Nephron (organoid): Measurements from ENCODE around the gene NARF.

ENCODE experiments used
- H3K27ac Mint-ChIP-seq, 3 experiments: 2 replicates each; pipeline ENCODE4 v1.8.0; 2020; ENCODE audit warnings: mixed read lengths in 3 of 3, mild to moderate bottlenecking in 2 of 3, moderate library complexity in 1 of 3
- H3K27me3 Mint-ChIP-seq: 2 replicates; pipeline ENCODE4 v1.8.0; 2021; ENCODE audit warnings: low read depth, mild to moderate bottlenecking, moderate library complexity, mixed read lengths
- H3K36me3 Mint-ChIP-seq: 2 replicates; pipeline ENCODE4 v1.8.0; 2020; ENCODE audit warnings: low read depth, mixed read lengths
- H3K4me1 Mint-ChIP-seq: 2 replicates; pipeline ENCODE4 v1.8.0; 2020; ENCODE audit warnings: mixed read lengths
- H3K4me3 Mint-ChIP-seq, 3 experiments: 2 replicates each; pipeline ENCODE4 v1.8.0; 2020; ENCODE audit warnings: mild to moderate bottlenecking in 3 of 3, mixed read lengths in 3 of 3, moderate library complexity in 2 of 3
- H3K9me3 Mint-ChIP-seq: 2 replicates; pipeline ENCODE4 v1.8.0; 2020; ENCODE audit warnings: mixed read lengths
- TF ChIP-seq, protein P1 (sequence below), 3 experiments: fragments of 200-600 bp; sonication (generic); IDR thresholded peaks; one replicate each; pipeline ENCODE4 v1.5.0; 2021; ENCODE audit warnings: antibody characterized with exemption in 3 of 3; ENCODE audit not compliant: unreplicated experiment in 3 of 3

NARF gene

DNA sequence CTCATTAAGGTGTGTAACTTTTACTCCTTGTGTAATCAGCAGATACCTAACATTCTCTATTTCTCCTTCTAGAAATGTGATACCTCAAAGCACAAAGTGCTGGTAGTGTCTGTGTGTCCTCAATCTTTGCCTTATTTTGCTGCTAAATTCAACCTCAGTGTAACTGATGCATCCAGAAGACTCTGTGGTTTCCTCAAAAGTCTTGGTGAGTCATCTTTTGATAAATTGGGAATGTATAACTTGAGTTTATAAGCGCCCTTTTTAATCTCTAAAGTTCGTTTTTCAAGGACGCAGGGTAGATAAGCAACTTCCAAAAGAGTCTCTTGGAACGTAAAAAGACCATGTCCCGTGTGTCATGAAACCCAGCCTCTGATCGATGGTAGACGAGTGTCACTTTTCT is 10.2 kb downstream of the NARF start:
- TF ChIP-seq, protein P1, sequence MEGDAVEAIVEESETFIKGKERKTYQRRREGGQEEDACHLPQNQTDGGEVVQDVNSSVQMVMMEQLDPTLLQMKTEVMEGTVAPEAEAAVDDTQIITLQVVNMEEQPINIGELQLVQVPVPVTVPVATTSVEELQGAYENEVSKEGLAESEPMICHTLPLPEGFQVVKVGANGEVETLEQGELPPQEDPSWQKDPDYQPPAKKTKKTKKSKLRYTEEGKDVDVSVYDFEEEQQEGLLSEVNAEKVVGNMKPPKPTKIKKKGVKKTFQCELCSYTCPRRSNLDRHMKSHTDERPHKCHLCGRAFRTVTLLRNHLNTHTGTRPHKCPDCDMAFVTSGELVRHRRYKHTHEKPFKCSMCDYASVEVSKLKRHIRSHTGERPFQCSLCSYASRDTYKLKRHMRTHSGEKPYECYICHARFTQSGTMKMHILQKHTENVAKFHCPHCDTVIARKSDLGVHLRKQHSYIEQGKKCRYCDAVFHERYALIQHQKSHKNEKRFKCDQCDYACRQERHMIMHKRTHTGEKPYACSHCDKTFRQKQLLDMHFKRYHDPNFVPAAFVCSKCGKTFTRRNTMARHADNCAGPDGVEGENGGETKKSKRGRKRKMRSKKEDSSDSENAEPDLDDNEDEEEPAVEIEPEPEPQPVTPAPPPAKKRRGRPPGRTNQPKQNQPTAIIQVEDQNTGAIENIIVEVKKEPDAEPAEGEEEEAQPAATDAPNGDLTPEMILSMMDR (IDR thresholded peaks at IDR 0.05; ENCODE audit: unreplicated experiment in 3 of 3), result no peak
- no peak overlapping the region for H3K27ac Mint-ChIP-seq
- no peaks in the 10 kb centered on the region for H3K4me1 Mint-ChIP-seq
- no peaks in the 10 kb centered on the region for H3K9me3 Mint-ChIP-seq
- H3K4me3 Mint-ChIP-seq, result no peak overlapping the region
- H3K27me3 Mint-ChIP-seq, result no peaks in the 10 kb centered on the region
- H3K36me3 Mint-ChIP-seq, result peaks cover 62% of the 10 kb centered on the region

DNA sequence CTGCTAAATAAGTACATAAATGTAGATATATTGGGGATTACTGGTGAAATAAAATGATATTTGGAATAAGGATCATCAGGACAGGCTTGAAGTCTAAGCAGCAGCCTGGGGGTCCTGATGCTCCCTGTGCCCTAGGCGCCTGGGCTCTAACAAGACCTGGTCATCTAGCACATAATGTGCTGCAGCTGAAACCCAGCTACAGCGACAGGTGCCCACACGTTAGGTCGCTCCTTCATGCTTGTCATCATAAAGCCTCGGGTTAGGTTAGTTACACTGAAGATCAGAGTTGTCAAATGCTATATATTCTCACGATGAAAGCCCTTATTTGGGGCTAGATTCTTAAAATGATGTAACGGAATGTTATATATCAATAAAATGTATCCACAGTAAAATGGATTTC is 11.5 kb downstream of the NARF start:
- Mint-ChIP-seq H3K27me3 (no peaks in the 10 kb centered on the region), H3K9me3 (no peaks in the 10 kb centered on the region), H3K36me3 (peaks cover 60% of the 10 kb centered on the region), H3K4me3 (no peak overlapping the region), H3K27ac (no peak overlapping the region), H3K4me1 (peaks cover 10% of the 10 kb centered on the region)
- TF ChIP-seq, protein P1 (IDR thresholded peaks at IDR 0.05; ENCODE audit: unreplicated experiment in 3 of 3), result no peak

DNA sequence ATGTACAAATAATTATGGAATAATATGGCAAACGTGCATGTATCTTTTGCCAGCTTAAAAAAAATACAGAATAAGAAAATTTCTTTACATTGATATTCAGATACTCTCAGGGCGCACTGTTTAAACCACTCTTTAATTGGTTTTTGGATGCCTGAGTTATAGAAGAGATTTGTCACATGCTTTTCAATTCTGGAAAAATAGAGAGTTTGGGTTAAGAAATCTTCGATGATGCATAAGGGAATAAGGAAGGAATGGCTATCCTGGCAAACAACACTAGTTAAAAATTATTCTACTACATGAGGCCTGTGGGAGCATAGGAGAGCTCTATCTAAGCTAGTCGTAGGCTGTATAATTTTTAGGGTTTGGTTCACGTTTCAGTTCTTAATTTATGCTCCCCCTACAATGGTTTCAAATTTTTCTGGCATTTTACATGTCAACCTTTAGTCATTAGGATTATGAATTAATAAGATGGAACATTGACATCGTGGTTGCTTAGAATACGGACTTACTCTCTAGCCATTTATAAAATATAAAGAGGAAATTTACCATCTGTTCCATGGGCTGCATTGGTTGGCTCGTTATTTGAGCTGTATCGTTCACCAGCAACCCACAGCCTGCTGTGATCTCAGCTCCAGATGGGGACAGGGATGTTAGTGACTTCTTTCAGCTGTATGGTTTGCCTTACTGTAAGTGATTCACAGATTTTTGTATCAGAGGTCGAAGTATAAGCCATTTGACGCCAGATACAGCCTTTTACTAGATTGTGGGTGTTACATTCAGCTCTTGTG is 15.9 kb downstream of the NARF start:
- Mint-ChIP-seq H3K36me3 (peaks cover 53% of the 10 kb centered on the region), H3K27ac (no peak overlapping the region), H3K4me3 (no peak overlapping the region), H3K4me1 (peaks cover 11% of the 10 kb centered on the region), H3K9me3 (no peaks in the 10 kb centered on the region), H3K27me3 (no peaks in the 10 kb centered on the region)
- TF ChIP-seq, protein P1 (IDR thresholded peaks at IDR 0.05; ENCODE audit: unreplicated experiment in 3 of 3), result no peak

DNA sequence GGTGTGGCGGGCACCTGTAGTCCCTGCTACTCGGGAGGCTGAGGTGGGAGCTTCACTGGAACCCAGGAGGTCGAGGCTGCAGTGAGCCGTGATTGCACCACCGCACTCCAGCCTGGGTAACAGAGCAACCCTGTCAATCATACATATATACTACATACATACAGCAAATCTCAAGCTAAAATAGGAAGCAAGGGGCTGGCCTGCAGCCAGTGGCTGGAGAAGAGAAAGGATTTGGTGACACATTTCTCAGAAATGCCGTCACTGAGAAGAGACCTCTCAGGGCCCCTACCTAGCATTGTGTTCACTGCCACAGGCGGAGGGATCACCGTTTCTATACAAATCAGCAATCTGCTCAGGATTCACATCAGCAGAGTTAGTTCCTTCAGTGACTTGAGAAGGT is 16.9 kb downstream of the NARF start:
- Mint-ChIP-seq H3K4me3 (no peak overlapping the region), H3K27ac (no peak overlapping the region), H3K36me3 (peaks cover 51% of the 10 kb centered on the region), H3K9me3 (no peaks in the 10 kb centered on the region), H3K4me1 (peaks cover 11% of the 10 kb centered on the region), H3K27me3 (no peaks in the 10 kb centered on the region)
- TF ChIP-seq, protein P1 (IDR thresholded peaks at IDR 0.05; ENCODE audit: unreplicated experiment in 3 of 3), result no peak

DNA sequence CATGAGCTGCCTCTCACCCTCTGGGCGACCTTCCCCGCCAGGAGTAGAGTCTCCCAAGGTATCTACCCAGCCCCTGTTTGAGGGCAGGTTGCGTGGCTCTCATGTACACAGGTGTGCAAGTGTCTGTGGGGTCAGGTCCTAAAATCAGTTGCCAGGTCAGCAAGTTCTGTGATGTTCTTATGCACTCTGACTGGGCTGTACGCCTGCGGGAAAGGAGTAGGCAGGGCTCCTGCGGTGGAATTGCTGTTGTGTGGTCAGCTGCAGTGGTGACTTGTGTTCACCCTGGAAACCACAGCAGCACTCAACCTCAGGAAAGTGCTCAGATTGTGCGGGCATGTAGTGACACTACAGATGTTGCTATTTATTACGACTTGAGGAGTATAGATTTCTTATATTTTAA is 19.4 kb downstream of the NARF start:
- no peaks in the 10 kb centered on the region for H3K9me3 Mint-ChIP-seq
- TF ChIP-seq, protein P1 (IDR thresholded peaks at IDR 0.05; ENCODE audit: unreplicated experiment in 3 of 3), result no peak
- H3K27me3 Mint-ChIP-seq, result no peaks in the 10 kb centered on the region
- H3K27ac Mint-ChIP-seq, result no peak overlapping the region
- no peak overlapping the region for H3K4me3 Mint-ChIP-seq
- H3K4me1 Mint-ChIP-seq, result peaks cover 11% of the 10 kb centered on the region
- peaks cover 51% of the 10 kb centered on the region for H3K36me3 Mint-ChIP-seq

DNA sequence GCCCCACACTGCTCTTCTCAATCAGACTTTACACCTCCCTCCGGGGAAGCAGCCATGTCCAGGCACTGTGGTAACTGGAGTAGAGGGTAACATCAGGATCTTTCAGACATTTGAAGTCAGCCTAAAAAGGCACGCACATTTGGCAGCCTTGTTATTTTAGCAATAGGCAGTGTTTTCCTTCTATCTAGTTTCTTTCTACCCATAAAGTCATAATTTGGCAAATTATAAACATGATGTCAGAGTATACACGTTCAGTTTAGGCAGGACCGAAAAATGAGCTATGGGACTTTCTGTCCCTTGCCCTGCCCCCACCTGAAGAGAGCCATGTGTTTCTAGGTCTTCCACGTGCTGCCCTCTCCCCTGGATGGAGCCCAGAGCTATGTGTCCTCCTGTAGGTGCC is 21.1 kb downstream of the NARF start:
- H3K4me3 Mint-ChIP-seq, result no peak overlapping the region
- H3K4me1 Mint-ChIP-seq, result peaks cover 6% of the 10 kb centered on the region
- H3K27ac Mint-ChIP-seq, result no peak overlapping the region
- TF ChIP-seq, protein P1 (IDR thresholded peaks at IDR 0.05; ENCODE audit: unreplicated experiment in 3 of 3), result no peak
- no peaks in the 10 kb centered on the region for H3K9me3 Mint-ChIP-seq
- H3K27me3 Mint-ChIP-seq, result no peaks in the 10 kb centered on the region
- H3K36me3 Mint-ChIP-seq, result peaks cover 52% of the 10 kb centered on the region
